Neuronal stem cell (in vitro differentiated cells): ENCODE measurements around the gene WDR82.

Source experiments
- DNase-seq: peaks from one replicate; pipeline ENCODE4 v3.0.0-alpha.2; 2013; ENCODE audit warnings: low spot score
- H2AFZ ChIP-seq: one replicate; pipeline ENCODE4 v1.6.1; 2013; ENCODE audit warnings: mild to moderate bottlenecking, low read length, inconsistent platforms
- H2AK5ac ChIP-seq: 2 replicates; pipeline ENCODE4 v1.6.1; 2013; ENCODE audit warnings: low read depth, mild to moderate bottlenecking, inconsistent platforms, low read length, moderate library complexity, mixed read lengths
- H2BK120ac ChIP-seq: 2 replicates; pipeline ENCODE4 v1.6.1; 2013; ENCODE audit warnings: low read depth, mild to moderate bottlenecking, inconsistent platforms, low read length, moderate library complexity, mixed read lengths
- H2BK12ac ChIP-seq: one replicate; pipeline ENCODE4 v1.6.1; 2013; ENCODE audit warnings: low read length, inconsistent platforms
- H2BK15ac ChIP-seq: 2 replicates; pipeline ENCODE4 v1.6.1; 2013; ENCODE audit warnings: mild to moderate bottlenecking, low read length, inconsistent platforms, mixed read lengths
- H2BK5ac ChIP-seq: one replicate; pipeline ENCODE4 v1.6.1; 2013; ENCODE audit warnings: inconsistent platforms, mild to moderate bottlenecking, low read length, moderate library complexity
- H3K14ac ChIP-seq: one replicate; pipeline ENCODE4 v1.6.1; 2013; ENCODE audit warnings: low read length, inconsistent platforms
- H3K18ac ChIP-seq: 2 replicates; pipeline ENCODE4 v1.6.1; 2013; ENCODE audit warnings: low read length, inconsistent platforms
- H3K23ac ChIP-seq: 2 replicates; pipeline ENCODE4 v1.6.1; 2013; ENCODE audit warnings: low read depth, mild to moderate bottlenecking, mixed read lengths, low read length, inconsistent platforms; ENCODE audit not compliant: poor library complexity
- H3K27ac ChIP-seq: replicated peaks from 3 replicates; pipeline ENCODE4 v1.5.1; 2013; ENCODE audit warnings: low read length, inconsistent platforms
- H3K27me3 ChIP-seq, 3 experiments: 2 replicates each; pipeline ENCODE4 v1.6.1; 2013; ENCODE audit warnings: low read length in 3 of 3, mild to moderate bottlenecking in 2 of 3, inconsistent platforms in 1 of 3, low read depth in 1 of 3, mixed read lengths in 1 of 3, moderate library complexity in 1 of 3; ENCODE audit not compliant: control insufficient read depth in 3 of 3, insufficient read depth in 3 of 3
- H3K36me3 ChIP-seq, 2 donors: replicated peaks in 1 of 2; 2 replicates each; pipeline ENCODE4 v1.6.1; 2013; ENCODE audit warnings: low read length in 2 of 2; ENCODE audit not compliant: control insufficient read depth in 2 of 2, insufficient read depth in 2 of 2
- H3K4ac ChIP-seq: 2 replicates; pipeline ENCODE4 v1.6.1; 2013; ENCODE audit warnings: inconsistent platforms, mild to moderate bottlenecking, low read length, moderate library complexity
- H3K4me1 ChIP-seq, 2 donors: 1 replicate in 1 of 2; 2 replicates in 1 of 2; pipeline ENCODE4 v1.6.1; 2013; ENCODE audit warnings: low read length in 2 of 2, low read depth in 1 of 2; ENCODE audit not compliant: control insufficient read depth in 2 of 2, insufficient read depth in 1 of 2
- H3K4me2 ChIP-seq: one replicate; pipeline ENCODE4 v1.6.1; 2013; ENCODE audit warnings: mild to moderate bottlenecking, low read length, inconsistent platforms; ENCODE audit not compliant: insufficient read depth, poor library complexity, severe bottlenecking
- H3K4me3 ChIP-seq, 2 donors: 2 replicates each; pipeline ENCODE4 v1.5.1; 2013; ENCODE audit warnings: low read length in 2 of 2, mild to moderate bottlenecking in 2 of 2, inconsistent platforms in 1 of 2, moderate library complexity in 1 of 2
- H3K79me1 ChIP-seq: one replicate; pipeline ENCODE4 v1.6.1; 2013; ENCODE audit warnings: low read depth, mild to moderate bottlenecking, inconsistent platforms, low read length, moderate library complexity
- H3K9ac ChIP-seq: one replicate; pipeline ENCODE4 v1.6.1; 2013; ENCODE audit warnings: mild to moderate bottlenecking, low read depth, low read length, inconsistent platforms; ENCODE audit not compliant: poor library complexity
- H3K9me3 ChIP-seq, 2 donors: replicated peaks in 1 of 2; 2 replicates each; pipeline versions ENCODE3 to v1.6.1; 2013; ENCODE audit warnings: low read length in 2 of 2, mild to moderate bottlenecking in 2 of 2, inconsistent platforms in 1 of 2, low read depth in 1 of 2, mixed read lengths in 1 of 2, moderate library complexity in 1 of 2; ENCODE audit not compliant: control insufficient read depth in 2 of 2, insufficient read depth in 1 of 2
- H4K8ac ChIP-seq: one replicate; pipeline ENCODE4 v1.6.1; 2013; ENCODE audit warnings: low read depth, mild to moderate bottlenecking, inconsistent platforms, low read length, moderate library complexity
- H4K91ac ChIP-seq: one replicate; pipeline ENCODE4 v1.6.1; 2013; ENCODE audit warnings: low read length, low read depth, mild to moderate bottlenecking, inconsistent platforms; ENCODE audit not compliant: poor library complexity
- WGBS, 2 donors: extraction: QIAGEN DNeasy Blood & Tissue Kit; methylation state at CpG; one replicate each; pipeline ENCODE4 v1.1.7; 2013; ENCODE audit warnings: missing lambda C conversion rate in 2 of 2, mixed read lengths in 1 of 2; ENCODE audit not compliant: insufficient read length in 2 of 2, insufficient replicate concordance in 1 of 2; ENCODE audit errors: extremely low coverage in 2 of 2; 5-methylcytosine and 5-hydroxymethylcytosine counted together

The WDR82 gene

GRCh38 chr3:52269776-52270175 lies 8.7 kb downstream of the WDR82 start:
- H3K9ac ChIP-seq, result no peak overlapping the region
- no peak overlapping the region for H3K4me2 ChIP-seq
- H2AK5ac ChIP-seq, result no peak overlapping the region
- no peak overlapping the region for H3K18ac ChIP-seq
- no peak overlapping the region for H4K8ac ChIP-seq
- no peak overlapping the region for H2AFZ ChIP-seq
- H3K27ac ChIP-seq, result no peak overlapping the region
- no peak overlapping the region for H4K91ac ChIP-seq
- H2BK12ac ChIP-seq, result no peak overlapping the region
- H2BK5ac ChIP-seq, result no peak overlapping the region
- no CpG with 5 or more reads among the region's 3 CpGs for WGBS, 2 donors
- no peaks in the 10 kb centered on the region for H3K9me3 ChIP-seq
- peaks cover 26 to 99% of the 10 kb centered on the region in 2 donors for H3K36me3 ChIP-seq
- no peak overlapping the region for H2BK15ac ChIP-seq
- peaks cover 9% of the 10 kb centered on the region for H3K79me1 ChIP-seq
- no peak overlapping the region for H3K4ac ChIP-seq
- no peaks in the 10 kb centered on the region for H3K27me3 ChIP-seq
- no peak overlapping the region for H2BK120ac ChIP-seq
- no peak overlapping the region for H3K14ac ChIP-seq
- no peak overlapping the region for H3K4me3 ChIP-seq
- no peak overlapping the region for H3K23ac ChIP-seq
- DNase-seq, result no peak
- H3K4me1 ChIP-seq, result no peaks in the 10 kb centered on the region

GRCh38 chr3:52268036-52268435 lies 10.4 kb downstream of the WDR82 start:
- H3K9me3 ChIP-seq, result no peaks in the 10 kb centered on the region
- H2BK12ac ChIP-seq, result no peak overlapping the region
- H3K9ac ChIP-seq, result peak overlapping the region; percentile 51
- no peaks in the 10 kb centered on the region for H3K27me3 ChIP-seq
- WGBS, 2 donors, result no CpG with 5 or more reads among the region's 7 CpGs
- H4K91ac ChIP-seq, result no peak overlapping the region
- no peak overlapping the region for H2AFZ ChIP-seq
- no peak overlapping the region for H3K18ac ChIP-seq
- H4K8ac ChIP-seq, result no peak overlapping the region
- no peak overlapping the region for H3K4me2 ChIP-seq
- no peak overlapping the region for H2BK5ac ChIP-seq
- peaks cover 32 to 99% of the 10 kb centered on the region in 2 donors for H3K36me3 ChIP-seq
- H2AK5ac ChIP-seq, result no peak overlapping the region
- H3K23ac ChIP-seq, result no peak overlapping the region
- no peak overlapping the region for H2BK15ac ChIP-seq
- no peak overlapping the region for H3K14ac ChIP-seq
- no peak for DNase-seq
- no peaks in the 10 kb centered on the region for H3K4me1 ChIP-seq
- H3K4ac ChIP-seq, result no peak overlapping the region
- H3K27ac ChIP-seq, result no peak overlapping the region
- no peak overlapping the region for H3K4me3 ChIP-seq
- no peak overlapping the region for H2BK120ac ChIP-seq
- peaks cover 9% of the 10 kb centered on the region for H3K79me1 ChIP-seq

GRCh38 chr3:52265387-52265786 lies 13.1 kb downstream of the WDR82 start:
- no peak overlapping the region for H3K23ac ChIP-seq
- no peak overlapping the region for H3K4ac ChIP-seq
- DNase-seq, result no peak
- no peak overlapping the region for H4K91ac ChIP-seq
- H3K4me3 ChIP-seq, result no peak overlapping the region
- no peak overlapping the region for H2BK5ac ChIP-seq
- H2BK12ac ChIP-seq, result no peak overlapping the region
- no peaks in the 10 kb centered on the region for H3K4me1 ChIP-seq
- no peak overlapping the region for H2AFZ ChIP-seq
- H3K79me1 ChIP-seq, result peaks cover 4% of the 10 kb centered on the region
- H3K9ac ChIP-seq, result no peak overlapping the region
- no peak overlapping the region for H2BK120ac ChIP-seq
- H3K27me3 ChIP-seq, result no peaks in the 10 kb centered on the region
- no peak overlapping the region for H3K4me2 ChIP-seq
- no CpG with 5 or more reads among the region's 6 CpGs for WGBS, 2 donors
- H3K14ac ChIP-seq, result no peak overlapping the region
- H2AK5ac ChIP-seq, result no peak overlapping the region
- no peak overlapping the region for H4K8ac ChIP-seq
- H3K36me3 ChIP-seq, result peaks cover 31 to 99% of the 10 kb centered on the region in 2 donors
- no peak overlapping the region for H2BK15ac ChIP-seq
- no peaks in the 10 kb centered on the region for H3K9me3 ChIP-seq
- H3K27ac ChIP-seq, result no peak overlapping the region
- no peak overlapping the region for H3K18ac ChIP-seq

- Histone ChIP-seq H3K4me1 (no peaks in the 10 kb centered on the region), H3K14ac (no peak overlapping the region), H4K91ac (no peak overlapping the region), H3K27me3 (no peaks in the 10 kb centered on the region), H2BK12ac (no peak overlapping the region), H3K9me3 (no peaks in the 10 kb centered on the region), H3K27ac (no peak overlapping the region), H2BK120ac (no peak overlapping the region), H3K9ac (no peak overlapping the region), H3K23ac (no peak overlapping the region), H2AK5ac (no peak overlapping the region), H3K36me3 (peaks cover 46 to 99% of the 10 kb centered on the region in 2 donors), H3K4ac (no peak overlapping the region), H2BK15ac (no peak overlapping the region), H2BK5ac (no peak overlapping the region), H3K4me2 (no peak overlapping the region), H3K18ac (no peak overlapping the region), H2AFZ (no peak overlapping the region), H4K8ac (no peak overlapping the region), H3K4me3 (no peak overlapping the region), H3K79me1 (no peaks in the 10 kb centered on the region)
- DNase-seq, result no peak
Measured at GRCh38 chr3:52262447-52262846, 16.0 kb downstream of the WDR82 start.
